SU-DHL-6 (cell line): Measurements from ENCODE around the gene FOXR1.

Source experiments
- H2AFZ ChIP-seq: fragments of 200-600 bp; sonication (generic); 2 replicates; pipeline ENCODE4 v1.6.1; 2014; ENCODE audit warnings: low read depth, mild to moderate bottlenecking, moderate library complexity, mixed read lengths, antibody characterized with exemption, low read length; ENCODE audit not compliant: severe bottlenecking
- H3F3A ChIP-seq: fragments of 200-600 bp; shearing (Covaris generic); 2 replicates; pipeline ENCODE4 v1.6.0; 2016; ENCODE audit warnings: antibody characterized with exemption, mild to moderate bottlenecking; ENCODE audit not compliant: insufficient read depth
- H3K27ac ChIP-seq: fragments of 200-600 bp; sonication (generic); 2 replicates; pipeline ENCODE4 v1.5.1; 2016; ENCODE audit warnings: low read depth, mild to moderate bottlenecking, low read length, moderate library complexity, mixed read lengths
- H3K27me3 ChIP-seq: fragments of 200-600 bp; sonication (generic), shearing (Covaris generic); 2 replicates; pipeline ENCODE4 v1.6.0; 2014; ENCODE audit warnings: mild to moderate bottlenecking, low read length
- H3K36me3 ChIP-seq: fragments of 200-600 bp; sonication (generic); 2 replicates; pipeline ENCODE4 v1.6.1; 2014; ENCODE audit warnings: mild to moderate bottlenecking, low read length, mixed read lengths
- H3K4me2 ChIP-seq: fragments of 300-600, 200-600 bp; shearing (Covaris generic), sonication (generic); 2 replicates; pipeline ENCODE4 v1.6.0; 2014; ENCODE audit warnings: low read length, low read depth, mild to moderate bottlenecking; ENCODE audit not compliant: poor library complexity, severe bottlenecking
- H3K4me3 ChIP-seq: fragments of 200-600 bp; sonication (generic); 2 replicates; pipeline ENCODE4 v1.5.1; 2014; ENCODE audit warnings: antibody characterized with exemption, low read length, mild to moderate bottlenecking, mixed read lengths; ENCODE audit not compliant: insufficient read depth, poor library complexity, severe bottlenecking
- H3K79me2 ChIP-seq: fragments of 200-600 bp; sonication (generic); 2 replicates; pipeline ENCODE4 v1.6.1; 2014; ENCODE audit warnings: mild to moderate bottlenecking, low read length, moderate library complexity; ENCODE audit not compliant: insufficient read depth
- H3K9ac ChIP-seq: fragments of 200-600 bp; sonication (generic); 2 replicates; pipeline ENCODE4 v1.7.0; 2014; ENCODE audit warnings: mild to moderate bottlenecking, low read length
- H3K9me2 ChIP-seq: fragments of 200-600 bp; sonication (generic); replicated peaks from 2 replicates; pipeline ENCODE4 v1.6.1; 2014; ENCODE audit warnings: low read length; ENCODE audit not compliant: insufficient read depth
- H3K9me3 ChIP-seq: fragments of 200-600 bp; sonication (generic); 2 replicates; pipeline ENCODE4 v1.6.1; 2014; ENCODE audit warnings: low read length, mixed read lengths; ENCODE audit not compliant: insufficient read depth
- H4K20me1 ChIP-seq: fragments of 200-600 bp; sonication (generic); 2 replicates; pipeline ENCODE4 v1.6.1; 2014; ENCODE audit warnings: low read depth, mild to moderate bottlenecking, antibody characterized with exemption, low read length, moderate library complexity, mixed read lengths
- CTCF ChIP-seq: fragments of 200-600 bp; sonication (generic); IDR thresholded peaks from one replicate; pipeline ENCODE4 v1.5.1; 2017; ENCODE audit warnings: antibody characterized with exemption, mild to moderate bottlenecking, low read length, moderate library complexity; ENCODE audit not compliant: insufficient read depth, poor library complexity, severe bottlenecking
- EZH2phosphoT487 ChIP-seq: fragments of 200-600 bp; sonication (generic), shearing (Covaris generic); conservative IDR thresholded peaks from 2 replicates; pipeline ENCODE4 v1.6.1; 2018; ENCODE audit warnings: mild to moderate bottlenecking, antibody characterized with exemption, low read length, moderate library complexity, mixed read lengths

FOXR1 gene

GRCh38 chr11:119012629-119013170, 41.1 kb downstream of the FOXR1 start:
- peaks cover 4% of the 10 kb centered on the region; the same call in 1 of the 2 replicates for H4K20me1 ChIP-seq
- no peak for TF ChIP-seq CTCF
- TF ChIP-seq EZH2phosphoT487: no peak
- no peak overlapping the region for H3K27ac ChIP-seq
- no peak overlapping the region for H2AFZ ChIP-seq
- H3K9me3 ChIP-seq: no peaks in the 10 kb centered on the region
- no peak overlapping the region for H3K4me3 ChIP-seq
- H3K9me2 ChIP-seq: no peaks in the 10 kb centered on the region
- peaks cover 58% of the 10 kb centered on the region for H3F3A ChIP-seq
- H3K79me2 ChIP-seq: peaks cover 26% of the 10 kb centered on the region
- H3K36me3 ChIP-seq: peaks cover 25% of the 10 kb centered on the region
- no peaks in the 10 kb centered on the region for H3K27me3 ChIP-seq
- H3K9ac ChIP-seq: no peak overlapping the region
- H3K4me2 ChIP-seq: no peak overlapping the region

GRCh38 chr11:119014209-119014924, 42.8 kb downstream of the FOXR1 start:
- TF ChIP-seq EZH2phosphoT487 (no peak), CTCF (no peak)
- Histone ChIP-seq H2AFZ (no peak overlapping the region), H3K9me2 (no peaks in the 10 kb centered on the region), H3K27ac (no peak overlapping the region), H3K36me3 (peaks cover 25% of the 10 kb centered on the region), H3K9ac (no peak overlapping the region), H3K79me2 (peaks cover 38% of the 10 kb centered on the region), H3K9me3 (no peaks in the 10 kb centered on the region), H4K20me1 (peaks cover 4% of the 10 kb centered on the region; the same call in 1 of the 2 replicates), H3K27me3 (no peaks in the 10 kb centered on the region), H3K4me3 (no peak overlapping the region), H3K4me2 (no peak overlapping the region), H3F3A (peaks cover 63% of the 10 kb centered on the region)

- Histone ChIP-seq H3F3A (peaks cover 63% of the 10 kb centered on the region), H3K27me3 (no peaks in the 10 kb centered on the region), H3K79me2 (peaks cover 46% of the 10 kb centered on the region), H3K36me3 (peaks cover 25% of the 10 kb centered on the region), H2AFZ (no peak overlapping the region), H3K4me2 (no peak overlapping the region), H3K9me2 (no peaks in the 10 kb centered on the region), H4K20me1 (peaks cover 4% of the 10 kb centered on the region; the same call in 1 of the 2 replicates), H3K4me3 (no peak overlapping the region), H3K27ac (no peak overlapping the region), H3K9me3 (no peaks in the 10 kb centered on the region), H3K9ac (no peak overlapping the region)
- TF ChIP-seq EZH2phosphoT487: no peak
- TF ChIP-seq CTCF: no peak
Measured at GRCh38 chr11:119015054-119015611, 43.6 kb downstream of the FOXR1 start.
